B cell (primary cell): ENCODE measurements around the gene NDRG2. TPM values are rescaled to one million over a fixed set of nuclear protein-coding genes. Genes with fewer than 3 reads are reported as not detected.

Experiments
- ATAC-seq: fragments of 200-7000 bp; cut with Tn5 transposase; one replicate; pipeline ENCODE4 v1.10.0; 2021; ENCODE audit warnings: low read depth, mild to moderate bottlenecking, moderate number of reproducible peaks, moderate library complexity
- CTCF ChIA-PET: fragments of 350-600 bp; sonication (Branson Sonifier 250); formaldehyde crosslinking; loops from one replicate; lab custom pipeline; 2021; ENCODE audit warnings: antibody characterized with exemption, inconsistent platforms; lab: Charles Lee
- POLR2A ChIA-PET: fragments of 350-600 bp; sonication (Branson Sonifier 250); formaldehyde crosslinking; loops from one replicate; lab custom pipeline; 2021; ENCODE audit warnings: antibody characterized with exemption; lab: Charles Lee
- DNase-seq: peaks from one replicate; pipeline ENCODE4 v3.0.0; 2013
- H2AFZ ChIP-seq: 2 replicates; pipeline ENCODE4 v1.6.1; 2012; ENCODE audit warnings: mild to moderate bottlenecking, low read depth, low read length; ENCODE audit not compliant: insufficient read depth, poor library complexity, severe bottlenecking
- H3K27ac ChIP-seq, 2 donors: 1 replicate in 1 of 2; 2 replicates in 1 of 2; pipeline ENCODE4 v1.5.1; 2012 to 2013; ENCODE audit warnings: low read length in 2 of 2, mild to moderate bottlenecking in 2 of 2, moderate library complexity in 1 of 2
- H3K27me3 ChIP-seq, 4 experiments: fragments of 200-600 bp in 1 of 4; sonication (generic) in 1 of 4; replicated peaks in 1 of 4; 1 replicate in 2 of 4; 2 replicates in 2 of 4; pipeline versions ENCODE4 v1.6.1 to v1.7.0; 2013 to 2016; ENCODE audit warnings: low read length in 3 of 4, mild to moderate bottlenecking in 2 of 4, mixed read lengths in 1 of 4, moderate library complexity in 1 of 4; ENCODE audit not compliant: insufficient read depth in 4 of 4, control insufficient read depth in 3 of 4; ENCODE audit errors: control extremely low read depth in 1 of 4
- H3K36me3 ChIP-seq, 2 experiments: replicated peaks in 1 of 2; 1 replicate in 1 of 2; 2 replicates in 1 of 2; pipeline versions ENCODE4 v1.6.1 to v1.7.1; 2013; ENCODE audit warnings: low read length in 1 of 2; ENCODE audit not compliant: insufficient read depth in 2 of 2, control insufficient read depth in 1 of 2; ENCODE audit errors: control extremely low read depth in 1 of 2, extremely low read depth in 1 of 2
- H3K4me1 ChIP-seq, 2 donors: fragments of 200-600 bp in 1 of 2; sonication (generic) in 1 of 2; 1 replicate in 1 of 2; 2 replicates in 1 of 2; pipeline versions ENCODE4 v1.5.1 to v1.6.1; 2013 to 2017; ENCODE audit warnings: low read length in 2 of 2; ENCODE audit not compliant: control insufficient read depth in 2 of 2, insufficient read depth in 2 of 2
- H3K4me2 ChIP-seq: replicated peaks from 2 replicates; pipeline ENCODE3; 2012; ENCODE audit warnings: mild to moderate bottlenecking, low read depth, low read length; ENCODE audit not compliant: poor library complexity, severe bottlenecking
- H3K4me3 ChIP-seq, 5 experiments: fragments of 200-600 bp in 1 of 5; sonication (generic) in 1 of 5; 1 replicate in 3 of 5; 2 replicates in 2 of 5; pipeline versions ENCODE4 v1.5.1 to v1.7.0; 2011 to 2016; ENCODE audit warnings: low read length in 4 of 5, mild to moderate bottlenecking in 4 of 5, low read depth in 2 of 5, control low read depth in 1 of 5, moderate library complexity in 1 of 5; ENCODE audit not compliant: insufficient read depth in 1 of 5; ENCODE audit errors: control extremely low read depth in 1 of 5, extremely low read depth in 1 of 5
- H3K79me2 ChIP-seq: fragments of 200-600 bp; sonication (generic); one replicate; pipeline ENCODE4 v1.6.0; 2016; ENCODE audit warnings: low read length; ENCODE audit not compliant: control insufficient read depth, insufficient read depth
- H3K9ac ChIP-seq: fragments of 200-600 bp; sonication (generic); 2 replicates; pipeline ENCODE4 v1.6.1; 2017; ENCODE audit warnings: mild to moderate bottlenecking, low read length, moderate library complexity
- H3K9me3 ChIP-seq, 3 donors: one replicate each; pipeline versions ENCODE4 v1.6.1 to v1.7.1; 2013; ENCODE audit warnings: low read length in 2 of 3; ENCODE audit not compliant: control insufficient read depth in 2 of 3, insufficient read depth in 1 of 3; ENCODE audit errors: control extremely low read depth in 1 of 3
- H4K20me1 ChIP-seq: 2 replicates; pipeline ENCODE4 v1.6.0; 2012; ENCODE audit warnings: mild to moderate bottlenecking, low read length; ENCODE audit not compliant: insufficient read depth, control insufficient read depth, poor library complexity, severe bottlenecking
- H3K27ac Mint-ChIP-seq: one replicate; pipeline ENCODE4 v1.8.0; 2021; ENCODE audit warnings: mixed read lengths
- H3K27me3 Mint-ChIP-seq: one replicate; pipeline ENCODE4 v1.8.0; 2021; ENCODE audit warnings: mixed read lengths
- H3K4me1 Mint-ChIP-seq: one replicate; pipeline ENCODE4 v1.8.0; 2021; ENCODE audit warnings: mixed read lengths
- H3K4me3 Mint-ChIP-seq: one replicate; pipeline ENCODE4 v1.8.0; 2021; ENCODE audit warnings: mixed read lengths
- H3K9me3 Mint-ChIP-seq: one replicate; pipeline ENCODE4 v1.8.0; 2022; ENCODE audit warnings: mixed read lengths; ENCODE audit not compliant: insufficient read depth
- EZH2 ChIP-seq: IDR thresholded peaks from 2 replicates; pipeline ENCODE4 v1.6.1; 2012; ENCODE audit warnings: borderline replicate concordance, low read depth, mild to moderate bottlenecking, moderate library complexity, low read length; ENCODE audit not compliant: insufficient read depth, poor library complexity, severe bottlenecking
- WGBS: methylation state at CpG from one replicate; pipeline ENCODE4 v1.1.5; 2013; ENCODE audit warnings: missing lambda C conversion rate; ENCODE audit not compliant: insufficient coverage; 5-methylcytosine and 5-hydroxymethylcytosine counted together
- intact Hi-C: fragments of 100-400 bp; cut with micrococcal nuclease; formaldehyde crosslinking; loops from one replicate; pipeline ENCODE4 v1.10.0; 2022
- polyA plus RNA-seq: library from polyadenylated mRNA; depleted of rRNA; stranded (reverse); fragments of >200 nt; gene quantifications from 2 replicates; pipeline ENCODE4 v1.2.3, GENCODE V29; 2012
- total RNA-seq, 2 donors: library from RNA; stranded (reverse); fragments of 120-200 nt in 1 of 2; gene quantifications; 1 replicate in 1 of 2; 2 replicates in 1 of 2; pipeline versions ENCODE4 v1.2.3 to v1.2.4, GENCODE V29; 2013 to 2022
- TF ChIP-seq, protein P1 (sequence below): fragments of 200-600 bp; IDR thresholded peaks from one replicate; pipeline ENCODE4 v1.8.0; 2022; ENCODE audit warnings: antibody characterized with exemption, mild to moderate bottlenecking

Gene NDRG2
- total and polyA plus RNA-seq, 2 donors (not counting 1 experiment from before 2014, with no cell fraction given), result 9.5 to 11.8 TPM

DNA sequence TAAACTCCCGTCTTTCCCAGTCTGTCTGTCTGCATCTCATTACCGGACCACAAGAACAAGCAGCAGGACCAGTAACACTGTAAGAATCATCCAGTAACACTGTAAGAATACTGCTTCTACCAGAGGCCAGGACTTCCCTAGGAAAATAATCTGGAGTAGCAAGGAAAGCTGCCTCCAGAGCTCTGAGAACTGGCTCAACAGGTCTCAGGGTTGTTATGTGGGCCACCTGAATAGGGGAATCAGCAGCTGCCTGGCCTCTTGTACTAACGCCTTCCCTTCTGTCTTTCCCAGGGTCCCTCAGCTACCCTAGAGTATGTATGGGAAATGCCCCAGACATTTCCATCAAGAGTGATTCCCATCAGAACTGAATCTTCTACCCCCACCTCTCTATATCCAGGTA, 26.7 kb downstream of the NDRG2 start:
- Mint-ChIP-seq H3K9me3 (no peaks in the 10 kb centered on the region), H3K27ac (no peak overlapping the region), H3K4me3 (no peak overlapping the region), H3K27me3 (no peaks in the 10 kb centered on the region), H3K4me1 (no peaks in the 10 kb centered on the region)
- Histone ChIP-seq H3K36me3 (peaks cover 14 to 48% of the 10 kb centered on the region in 2 experiments), H3K79me2 (no peaks in the 10 kb centered on the region), H3K27me3 (no peaks in the 10 kb centered on the region), H4K20me1 (no peaks in the 10 kb centered on the region), H3K9me3 (no peaks in the 10 kb centered on the region), H3K27ac (no peak overlapping the region), H3K4me2 (no peak overlapping the region), H3K4me1 (no peaks in the 10 kb centered on the region), H2AFZ (no peak overlapping the region), H3K4me3 (no peak overlapping the region), H3K9ac (no peak overlapping the region)
- ChIA-PET CTCF (interaction anchor here (1.3 to 6.5 kb wide), 4 partner anchors 10 to 107 kb away, joined by 4 to 47 read pairs (median 9); no protein-coding TSS in a partner anchor), POLR2A (no interaction called here)
- WGBS, result 100% methylated on average over 2 of the region's 3 CpGs
- no peak for TF ChIP-seq EZH2
- TF ChIP-seq, protein P1, sequence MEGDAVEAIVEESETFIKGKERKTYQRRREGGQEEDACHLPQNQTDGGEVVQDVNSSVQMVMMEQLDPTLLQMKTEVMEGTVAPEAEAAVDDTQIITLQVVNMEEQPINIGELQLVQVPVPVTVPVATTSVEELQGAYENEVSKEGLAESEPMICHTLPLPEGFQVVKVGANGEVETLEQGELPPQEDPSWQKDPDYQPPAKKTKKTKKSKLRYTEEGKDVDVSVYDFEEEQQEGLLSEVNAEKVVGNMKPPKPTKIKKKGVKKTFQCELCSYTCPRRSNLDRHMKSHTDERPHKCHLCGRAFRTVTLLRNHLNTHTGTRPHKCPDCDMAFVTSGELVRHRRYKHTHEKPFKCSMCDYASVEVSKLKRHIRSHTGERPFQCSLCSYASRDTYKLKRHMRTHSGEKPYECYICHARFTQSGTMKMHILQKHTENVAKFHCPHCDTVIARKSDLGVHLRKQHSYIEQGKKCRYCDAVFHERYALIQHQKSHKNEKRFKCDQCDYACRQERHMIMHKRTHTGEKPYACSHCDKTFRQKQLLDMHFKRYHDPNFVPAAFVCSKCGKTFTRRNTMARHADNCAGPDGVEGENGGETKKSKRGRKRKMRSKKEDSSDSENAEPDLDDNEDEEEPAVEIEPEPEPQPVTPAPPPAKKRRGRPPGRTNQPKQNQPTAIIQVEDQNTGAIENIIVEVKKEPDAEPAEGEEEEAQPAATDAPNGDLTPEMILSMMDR, result no peak
- ATAC-seq (no peak), DNase-seq (no peak)
- intact Hi-C loops, result no loop called here

DNA sequence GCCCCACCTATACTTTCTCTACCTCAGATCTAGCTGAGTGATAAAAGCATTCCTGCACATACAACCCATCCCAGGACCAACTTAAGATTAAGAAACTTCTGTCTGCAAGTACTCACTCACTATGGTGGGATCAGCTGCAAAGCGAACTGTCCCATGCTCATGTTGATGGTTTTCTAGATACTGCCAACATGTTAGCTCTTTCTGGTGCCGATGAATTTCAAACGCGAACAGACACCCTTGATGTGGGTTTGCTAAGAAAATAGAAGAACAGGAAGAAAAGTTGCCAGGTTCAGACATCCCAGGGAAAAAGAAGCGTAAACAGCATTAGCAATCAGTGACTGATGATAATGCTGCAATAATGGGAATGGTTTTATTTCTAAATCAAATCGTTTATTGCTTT, 27.3 kb downstream of the NDRG2 start:
- H3K4me1 Mint-ChIP-seq, result no peaks in the 10 kb centered on the region
- H3K4me3 Mint-ChIP-seq, result no peak overlapping the region

More for the DNA sequence above, 27.3 kb downstream of the NDRG2 start:
- H2AFZ ChIP-seq, result no peak overlapping the region
- no peaks in the 10 kb centered on the region for H3K27me3 ChIP-seq
- no peaks in the 10 kb centered on the region for H4K20me1 ChIP-seq
- intact Hi-C loops, result no loop called here
- ATAC-seq (no peak), DNase-seq (no peak)
- no peaks in the 10 kb centered on the region for H3K79me2 ChIP-seq
- no peaks in the 10 kb centered on the region for H3K9me3 Mint-ChIP-seq
- H3K27ac ChIP-seq, result no peak overlapping the region
- POLR2A ChIA-PET, result interaction anchor here (0.5 kb wide), 1 partner anchor 12 kb away, joined by 3 read pairs; no protein-coding TSS in a partner anchor
- H3K4me3 ChIP-seq, result no peak overlapping the region
- no peaks in the 10 kb centered on the region for H3K9me3 ChIP-seq
- no peak overlapping the region for H3K27ac Mint-ChIP-seq
- no peak overlapping the region for H3K4me2 ChIP-seq
- peaks cover 14 to 54% of the 10 kb centered on the region in 2 experiments for H3K36me3 ChIP-seq
- WGBS, result 84% methylated on average over 4 of the region's 6 CpGs
- TF ChIP-seq, protein P1, result no peak
- TF ChIP-seq EZH2, result no peak
- H3K4me1 ChIP-seq, result no peaks in the 10 kb centered on the region
- CTCF ChIA-PET, result interaction anchor here (0.7 to 6.5 kb wide), 4 partner anchors 18 to 107 kb away, joined by 3 to 47 read pairs (median 9); partner anchors contain the start of gene RNASE13
- H3K27me3 Mint-ChIP-seq, result no peaks in the 10 kb centered on the region
- no peak overlapping the region for H3K9ac ChIP-seq
